ENCODE results near the gene ZNF329.

Gene ZNF329

DNA sequence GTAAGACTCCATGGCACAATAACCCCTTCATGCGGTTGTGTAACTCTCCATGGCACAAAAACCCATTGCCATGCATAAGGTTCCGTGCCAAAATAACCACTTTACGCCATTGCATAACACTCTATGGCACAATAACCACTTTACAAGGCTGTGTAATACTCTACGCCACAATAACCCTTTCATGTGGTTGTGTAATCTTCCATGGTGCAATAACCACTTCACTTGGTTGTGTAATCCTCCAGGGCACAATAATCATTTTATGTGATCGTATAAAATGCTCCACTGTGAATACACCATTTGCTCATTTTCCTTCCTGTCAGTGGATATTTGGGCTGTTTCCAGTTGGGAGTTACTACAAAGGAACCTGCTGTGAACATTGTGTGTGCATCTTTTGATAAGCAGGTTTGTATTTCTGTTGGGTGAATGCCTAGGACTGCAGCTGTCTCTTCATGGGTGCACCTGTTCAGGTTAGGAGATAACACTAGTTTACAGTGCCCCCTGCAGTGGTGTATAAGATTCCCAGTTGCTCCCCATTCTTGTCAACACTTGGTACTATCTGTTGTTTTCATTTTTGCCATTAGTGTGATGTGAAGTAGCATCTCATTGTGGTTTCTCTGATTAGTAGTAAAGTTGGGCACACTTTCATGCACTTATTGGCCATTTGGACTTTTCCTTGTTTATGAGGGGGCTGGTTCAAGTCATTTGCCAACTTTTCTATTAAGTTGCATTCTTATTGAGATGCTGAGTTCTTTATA, 31.4 kb downstream of the ZNF329 start:
- DNase-seq (ENCODE audit: low read depth in 2 of 2): no peak

DNA sequence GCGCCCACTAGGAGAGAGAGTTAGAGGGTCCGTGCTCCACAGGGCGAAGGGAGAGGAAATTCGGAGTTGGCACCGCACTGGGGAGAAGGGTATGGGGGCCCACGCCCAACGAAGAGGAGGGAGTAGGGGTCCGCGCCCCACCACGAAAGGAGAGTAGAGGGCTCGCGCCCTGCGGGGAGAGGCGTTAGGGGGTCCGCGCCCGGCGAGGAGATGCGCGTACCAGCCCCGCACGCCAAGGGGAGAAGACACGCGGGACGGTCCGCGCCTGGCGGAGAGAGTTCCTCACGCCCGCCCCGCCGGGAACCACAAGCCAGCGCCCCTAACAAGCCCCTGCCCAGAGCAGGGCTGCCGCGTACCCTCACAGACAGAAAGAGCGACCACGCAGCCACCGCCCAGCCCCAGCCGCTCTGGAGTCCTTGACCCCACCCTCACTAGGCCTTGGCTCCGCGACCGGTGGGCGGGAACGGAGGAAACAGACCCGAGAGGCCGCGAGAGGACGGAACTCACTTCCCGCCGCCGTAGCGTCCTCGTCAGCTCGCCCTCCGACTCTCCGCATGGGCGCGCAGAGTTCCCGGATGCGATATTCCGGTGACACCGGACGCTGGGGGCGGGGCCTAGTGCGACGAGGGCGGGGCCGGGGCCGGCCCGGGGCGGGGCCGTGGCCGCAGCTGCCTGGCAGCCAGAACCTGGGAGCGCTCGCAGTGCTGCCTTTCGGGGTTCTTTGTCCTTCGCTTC, 32.6 kb downstream of the ZNF329 start:
- no peak for DNase-seq (ENCODE audit: low read depth in 2 of 2)

DNA sequence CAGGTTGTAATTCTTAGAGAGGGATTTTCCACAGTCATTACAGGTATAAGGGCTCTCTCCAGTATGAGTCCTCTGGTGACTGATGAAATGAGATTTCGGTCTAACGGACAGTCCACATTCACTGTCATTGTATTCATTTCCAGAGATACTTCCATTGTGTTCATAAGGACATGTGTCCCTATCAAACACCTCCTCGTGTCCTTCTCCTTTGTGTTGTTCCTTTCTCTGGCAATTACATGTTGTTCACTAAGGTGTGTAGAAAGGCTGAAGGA, 42.1 kb downstream of the ZNF329 start:
- no peak for DNase-seq (ENCODE audit: low read depth in 2 of 2)

DNA sequence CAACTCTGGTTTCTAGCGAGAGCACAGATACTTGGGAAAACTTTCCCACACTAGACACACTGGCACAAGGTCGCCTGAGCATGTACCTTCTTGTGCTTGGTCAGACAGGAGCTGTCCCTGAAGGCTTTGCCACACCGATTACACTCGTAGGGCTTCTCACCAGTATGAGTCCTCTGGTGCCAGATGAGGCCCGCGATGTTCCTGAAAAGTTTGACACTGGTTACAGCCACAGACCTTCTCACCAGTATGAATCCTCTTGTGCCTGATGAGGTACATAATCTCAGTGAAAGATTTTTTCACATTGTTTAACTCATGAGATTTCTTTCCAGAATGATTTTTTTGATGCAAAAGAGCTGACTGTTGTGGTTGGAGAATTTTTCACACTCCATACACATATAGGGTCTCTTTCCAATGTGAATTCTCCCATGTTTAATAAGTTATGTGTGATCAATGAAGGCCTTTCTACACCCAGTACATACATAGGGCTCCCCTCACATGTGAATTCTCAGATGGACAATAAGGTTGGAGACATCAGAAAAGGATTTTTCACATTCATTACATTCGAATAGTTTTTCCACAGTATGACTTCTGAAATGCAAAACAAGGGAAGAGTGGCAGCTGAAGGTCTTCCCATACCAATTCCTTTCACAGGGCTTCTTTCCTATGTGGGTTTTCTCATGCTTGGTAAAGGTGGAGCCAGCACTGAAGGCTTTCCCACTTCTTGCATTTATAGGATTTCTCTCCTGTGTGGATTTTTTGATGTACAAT, 42.6 kb downstream of the ZNF329 start:
- DNase-seq (ENCODE audit: low read depth in 2 of 2): no peak

DNA sequence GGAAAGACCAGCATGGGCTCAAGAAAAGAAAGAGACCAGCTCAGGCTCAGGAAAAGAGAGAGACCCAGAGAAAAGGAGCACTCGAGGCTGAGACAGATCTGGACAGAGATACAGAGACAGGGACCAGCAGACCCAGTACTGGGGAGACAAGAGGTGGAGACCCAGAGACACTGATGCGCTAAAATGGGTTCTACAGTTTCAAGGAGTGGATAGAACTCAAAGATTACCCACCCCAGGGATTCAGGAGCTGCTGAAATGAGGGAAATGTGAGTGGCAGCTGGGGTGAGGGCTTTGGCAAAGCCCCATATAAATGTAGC, 51.9 kb downstream of the ZNF329 start:
- no peak for DNase-seq (ENCODE audit: low read depth in 2 of 2)

DNA sequence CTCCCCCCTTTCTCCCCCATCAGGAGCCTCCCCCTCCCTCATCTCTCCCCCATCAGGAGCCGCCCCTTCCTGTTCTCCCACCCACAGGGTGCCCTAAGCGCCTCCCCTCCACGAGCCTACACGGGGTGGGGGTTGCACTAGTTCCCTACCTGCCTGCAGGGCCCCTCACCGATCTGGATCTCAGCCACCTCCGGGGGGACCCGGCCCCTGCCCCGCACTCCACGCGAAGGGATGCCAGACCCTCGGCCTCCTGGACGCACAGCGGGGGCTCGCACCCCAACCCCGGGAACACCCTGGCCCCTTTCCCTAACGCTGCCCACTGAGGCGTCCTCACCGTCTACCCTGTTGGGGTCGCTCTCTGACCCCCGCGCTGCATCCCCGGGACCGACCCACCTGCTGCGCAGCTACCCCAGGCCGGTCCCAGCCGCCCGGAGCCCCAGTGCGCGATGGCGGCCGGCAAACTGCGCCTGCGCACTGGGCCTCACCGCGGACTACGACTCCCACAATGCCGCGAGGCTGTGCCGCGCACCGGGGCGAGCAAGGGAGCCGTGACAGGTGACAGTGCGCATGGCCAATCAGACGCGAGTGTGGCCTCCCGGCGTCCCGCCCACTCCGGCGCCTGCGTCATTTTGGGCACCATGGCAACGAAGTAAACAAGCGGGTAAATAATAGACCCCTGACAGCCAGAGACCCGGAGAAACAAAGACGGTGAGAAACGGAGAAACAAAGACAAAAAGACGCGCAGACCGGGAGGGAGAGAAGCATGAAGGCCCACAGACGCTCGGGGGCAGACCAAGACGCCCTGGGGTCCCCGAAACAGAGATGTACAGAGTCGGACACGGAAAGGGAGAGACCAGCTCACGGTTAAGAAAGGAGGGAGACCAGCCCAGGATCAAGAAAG, 52.6 kb downstream of the ZNF329 start, which contains the start of gene ZSCAN18:
ZSCAN18 (minus strand) TSS at position 451 of the 901 bp plus-strand sequence. CDS start 7,964 bp downstream, outside the sequence.
- DNase-seq (ENCODE audit: low read depth in 2 of 2): peak; percentile 88 to 96

DNA sequence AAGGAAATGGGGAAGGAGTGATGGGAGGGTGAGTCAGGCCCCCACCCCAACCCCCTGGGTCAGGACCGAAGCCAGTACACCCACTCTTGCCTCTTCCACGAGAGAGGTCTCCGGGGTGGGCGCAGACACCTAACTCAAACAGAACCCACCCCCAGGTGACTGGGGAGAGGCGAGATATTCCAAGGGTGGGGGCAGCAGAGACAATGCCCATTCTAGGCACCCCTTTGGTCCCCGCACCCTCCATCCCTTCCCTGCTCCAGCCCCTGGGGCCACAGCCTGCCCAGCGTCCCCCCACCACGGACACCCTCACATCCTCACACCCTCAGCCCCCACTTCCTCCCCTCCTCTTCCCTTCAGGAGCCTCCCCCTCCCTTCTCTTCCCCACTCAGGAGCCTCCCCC, 53.2 kb downstream of the ZNF329 start:
- no peak for DNase-seq (ENCODE audit: low read depth in 2 of 2)

DNA sequence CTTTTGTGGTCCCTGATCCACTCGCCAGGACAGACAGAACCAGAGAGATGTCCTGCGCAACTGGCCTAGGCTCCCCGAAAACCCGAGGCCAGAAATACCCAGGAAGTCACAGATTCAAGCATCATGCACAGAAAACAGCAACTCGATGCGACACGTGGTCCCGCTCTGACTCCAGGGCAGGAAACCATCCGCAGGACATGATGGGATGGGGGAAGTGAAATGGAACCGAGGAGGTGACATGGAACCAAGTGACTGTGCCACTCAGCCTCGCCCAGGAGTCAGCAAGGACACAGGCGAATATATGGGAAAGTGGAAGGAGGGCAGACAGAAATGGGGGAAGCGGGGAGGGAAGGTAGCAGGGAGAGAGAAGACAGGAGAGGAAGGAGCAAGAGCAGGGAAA, 53.7 kb downstream of the ZNF329 start:
- DNase-seq (ENCODE audit: low read depth in 2 of 2): no peak

DNA sequence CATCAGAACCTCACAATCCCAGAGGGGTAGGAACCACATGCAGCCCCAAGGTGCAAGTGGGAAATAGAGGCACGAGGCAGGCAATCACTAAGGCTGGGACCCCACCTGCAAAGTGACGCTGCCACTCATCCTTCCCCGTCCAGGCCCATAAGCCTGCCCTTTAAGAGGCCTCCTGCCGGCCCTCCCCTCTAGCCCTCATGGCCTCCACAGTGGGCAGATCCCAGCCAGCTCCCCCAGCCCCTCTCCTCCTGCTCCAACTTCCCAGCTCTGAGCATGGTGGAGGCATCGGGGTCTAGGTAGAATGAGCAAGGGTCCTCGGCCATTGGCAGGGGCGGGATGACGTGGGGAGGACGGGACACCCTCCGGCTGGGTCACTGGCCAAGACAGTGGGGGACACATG, 55.3 kb downstream of the ZNF329 start:
- no peak for DNase-seq (ENCODE audit: low read depth in 2 of 2)

DNA sequence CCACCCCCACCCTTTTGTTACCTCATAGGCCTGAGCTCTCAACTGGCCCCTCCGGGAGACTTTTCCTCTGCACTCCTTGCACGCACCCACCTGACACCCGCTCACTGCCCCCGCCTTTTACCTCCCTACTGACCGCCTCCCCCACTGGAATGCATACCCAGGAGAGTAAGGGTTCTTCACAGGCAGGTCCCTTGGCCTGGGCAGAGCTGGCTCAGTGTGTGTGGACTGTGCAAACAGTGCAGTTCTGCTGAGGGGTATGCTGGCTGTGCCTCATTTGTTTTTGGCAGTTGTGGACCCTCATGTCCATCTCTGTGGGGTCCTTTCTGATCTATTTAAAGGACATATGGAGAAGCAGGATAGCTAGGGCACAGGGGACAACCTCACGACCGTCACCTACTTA, 57.5 kb downstream of the ZNF329 start:
- DNase-seq (ENCODE audit: low read depth in 2 of 2): no peak

DNA sequence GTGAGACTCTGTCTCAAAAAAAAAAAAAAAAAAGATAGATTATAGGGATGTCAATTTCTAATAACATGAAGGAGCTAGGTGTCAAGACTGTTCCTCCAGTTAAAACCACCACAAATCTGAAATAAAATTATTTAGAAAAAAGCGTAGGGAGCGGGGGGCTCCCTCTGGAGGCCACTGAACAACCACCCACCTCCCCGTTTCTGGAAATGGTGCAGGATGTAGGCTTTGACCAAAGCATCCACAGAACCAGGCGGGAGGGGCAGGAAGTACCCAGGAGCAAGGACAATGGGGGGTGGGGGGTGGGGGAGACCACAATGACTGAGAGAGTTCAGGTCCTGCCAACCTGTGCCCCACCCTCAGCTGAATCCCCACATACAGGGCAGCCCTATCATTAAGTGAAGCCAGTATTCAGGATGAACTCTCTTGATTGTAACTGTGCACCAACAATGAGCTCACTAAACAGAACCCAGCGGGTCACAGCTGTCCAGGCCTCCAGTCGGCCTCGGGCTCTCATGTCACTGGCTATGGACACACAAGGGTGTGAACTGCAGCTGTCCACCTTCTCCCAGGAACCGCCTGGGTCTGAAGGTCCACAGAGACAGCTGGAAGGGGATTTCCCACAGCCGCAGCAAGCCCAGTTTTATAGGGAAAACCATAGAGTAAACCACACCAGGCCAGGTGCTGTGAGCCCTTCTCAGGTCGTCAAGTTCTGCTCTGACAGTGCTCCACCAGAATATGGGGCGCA, 59.2 kb downstream of the ZNF329 start:
- no peak for DNase-seq (ENCODE audit: low read depth in 2 of 2)

DNA sequence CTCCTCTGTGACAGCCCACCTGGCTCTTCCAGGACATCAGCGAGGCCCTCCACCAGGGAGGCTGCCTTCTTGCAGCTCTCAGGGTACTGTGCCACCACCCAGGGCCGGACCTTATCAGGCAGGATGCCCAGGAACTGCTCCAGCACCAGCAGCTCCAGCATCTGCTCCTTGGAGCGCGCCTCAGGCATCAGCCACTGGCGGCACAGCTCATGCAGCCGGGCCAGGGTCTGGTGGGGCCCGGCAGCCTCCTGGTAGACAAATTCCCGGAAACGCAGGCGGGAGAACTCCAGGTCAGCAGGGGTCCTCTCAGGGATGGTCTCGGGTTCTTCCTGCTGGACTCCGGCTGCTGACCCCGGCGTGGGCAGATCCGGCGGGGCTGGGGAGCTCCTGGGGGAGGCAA, 60.7 kb downstream of the ZNF329 start:
- no peak for DNase-seq (ENCODE audit: low read depth in 2 of 2)

DNA sequence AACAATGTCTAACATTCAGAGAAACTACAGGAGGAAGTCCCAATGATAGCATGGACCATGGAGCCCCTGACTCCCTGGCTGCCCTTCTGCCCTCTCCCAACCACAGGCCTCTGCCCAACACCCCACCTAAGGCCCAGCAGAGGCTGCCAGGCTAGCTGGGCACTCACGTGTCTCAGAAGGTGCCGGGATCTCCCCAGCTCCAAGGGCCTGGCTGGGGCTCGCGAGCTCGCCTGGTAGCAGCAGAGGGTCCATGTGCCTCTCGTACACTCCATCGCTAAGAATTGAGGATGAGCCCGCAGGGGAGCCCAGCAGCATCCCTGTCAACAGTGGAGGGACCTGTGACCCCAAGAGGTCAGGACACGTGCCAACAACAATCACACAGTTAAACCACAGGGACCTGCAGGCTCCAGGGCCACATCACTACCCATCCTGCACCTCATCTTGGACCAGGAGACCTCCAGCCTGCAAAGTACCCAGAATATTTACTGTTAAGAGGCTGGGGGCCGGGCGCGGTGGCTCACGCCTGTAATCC, 62.0 kb downstream of the ZNF329 start:
- DNase-seq (ENCODE audit: low read depth in 2 of 2): no peak

DNA sequence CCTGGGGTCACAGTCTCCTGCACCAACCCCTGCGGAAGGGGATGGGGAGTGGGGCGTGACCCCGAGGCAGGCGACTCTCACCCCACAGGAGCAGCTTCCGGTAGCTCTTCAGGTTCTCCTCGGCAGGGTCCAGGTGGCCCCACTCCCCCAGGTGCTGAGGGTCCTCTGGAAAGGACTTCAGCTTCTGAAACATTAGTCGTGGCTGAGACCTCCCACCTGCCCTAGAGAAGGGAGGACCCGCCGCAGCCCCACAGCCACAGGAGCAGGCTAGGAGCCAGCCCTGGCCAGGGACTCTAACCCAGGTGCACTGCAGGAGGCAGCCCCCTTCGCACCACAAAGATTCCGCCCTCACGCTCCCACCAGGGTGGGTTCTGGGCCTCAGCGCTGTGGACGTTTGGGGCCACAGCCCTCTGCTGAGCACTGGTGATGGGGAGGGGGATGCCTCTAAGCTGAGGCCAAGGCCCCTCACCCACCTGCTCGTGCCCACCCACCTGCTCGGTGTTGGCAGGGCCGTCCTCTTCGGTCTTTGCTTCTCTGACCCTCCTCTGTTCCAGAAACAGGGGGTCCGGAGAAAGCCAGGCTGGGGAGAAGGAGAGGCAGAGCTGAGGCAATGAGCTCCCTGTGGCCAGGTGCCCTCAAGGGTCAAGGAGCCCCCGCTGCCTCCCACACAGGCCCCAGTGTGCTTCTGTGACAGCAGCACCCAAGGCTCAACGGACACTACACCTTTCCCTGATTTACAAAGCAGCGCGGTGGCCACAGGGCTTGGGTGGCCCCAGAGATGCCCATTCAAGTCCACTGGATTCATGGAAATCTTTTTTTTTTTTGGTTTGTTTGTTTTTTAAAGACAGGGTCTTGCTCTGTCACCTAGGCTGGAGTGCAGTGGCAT, 63.5 kb downstream of the ZNF329 start:
- no peak for DNase-seq (ENCODE audit: low read depth in 2 of 2)

DNA sequence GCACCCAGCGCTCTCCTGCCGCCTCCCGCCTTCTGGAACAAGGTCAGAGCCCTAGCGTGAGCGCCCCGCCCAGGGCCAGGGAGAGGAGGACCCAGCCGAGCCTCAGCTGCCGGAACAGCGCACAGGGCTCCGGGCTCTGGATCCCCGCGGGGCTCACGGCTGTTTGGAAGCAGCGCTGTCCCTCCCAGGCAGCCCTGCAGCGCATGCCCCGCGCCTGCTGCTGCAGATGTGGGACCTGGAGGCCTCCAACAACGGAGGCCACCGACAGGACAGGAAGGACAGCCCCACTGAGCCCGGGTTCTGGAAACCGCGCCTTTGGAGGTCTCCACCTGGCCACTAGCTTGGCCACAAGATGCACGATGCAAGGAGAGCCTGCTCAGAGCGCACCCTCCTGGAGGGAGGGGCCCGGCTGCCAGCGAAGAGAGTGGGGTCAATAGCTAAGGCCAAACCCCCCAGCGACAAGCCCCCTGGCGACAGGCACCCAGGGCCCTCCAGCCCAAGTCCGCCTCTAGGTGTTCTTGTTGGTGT, 65.2 kb downstream of the ZNF329 start:
- no peak for DNase-seq (ENCODE audit: low read depth in 2 of 2)

DNA sequence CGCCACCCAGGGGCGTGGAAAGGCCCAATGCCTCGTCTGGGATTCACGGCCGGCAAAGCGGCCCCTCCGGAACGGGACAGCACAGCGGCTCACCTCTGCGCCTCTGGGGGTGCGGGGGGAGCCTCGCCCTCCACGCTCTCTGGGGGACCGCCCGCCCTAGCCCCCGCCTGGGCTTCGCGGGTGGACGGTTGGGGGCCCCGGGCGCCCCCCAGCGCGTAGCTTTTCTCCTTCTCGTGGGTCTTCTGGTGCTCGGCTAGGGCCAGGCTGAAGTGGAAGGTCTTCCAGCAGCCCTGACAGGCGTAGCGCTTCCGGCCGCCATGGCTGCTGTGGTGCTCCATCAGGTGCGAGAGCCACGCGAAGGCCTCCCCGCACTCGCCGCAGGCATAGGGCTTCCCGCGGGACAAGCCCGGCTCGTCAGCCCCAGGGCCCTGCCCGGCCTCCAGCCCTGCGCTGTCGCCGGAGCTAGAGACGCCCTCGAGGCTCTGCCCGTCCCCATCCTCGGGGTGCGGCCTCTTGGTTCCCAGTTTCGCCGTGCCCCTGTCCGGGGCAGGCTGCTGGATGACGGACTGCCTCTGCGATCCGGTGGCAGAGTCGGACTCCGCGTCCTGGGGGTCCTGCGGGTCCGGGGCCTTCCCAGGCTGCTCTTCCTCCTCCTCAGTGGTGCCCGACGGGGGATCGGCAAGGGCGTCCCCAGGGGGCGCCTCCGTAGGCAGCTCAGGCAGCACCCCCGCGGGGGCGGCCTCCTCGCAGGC, 65.8 kb downstream of the ZNF329 start:
- DNase-seq (ENCODE audit: low read depth in 2 of 2): no peak

DNA sequence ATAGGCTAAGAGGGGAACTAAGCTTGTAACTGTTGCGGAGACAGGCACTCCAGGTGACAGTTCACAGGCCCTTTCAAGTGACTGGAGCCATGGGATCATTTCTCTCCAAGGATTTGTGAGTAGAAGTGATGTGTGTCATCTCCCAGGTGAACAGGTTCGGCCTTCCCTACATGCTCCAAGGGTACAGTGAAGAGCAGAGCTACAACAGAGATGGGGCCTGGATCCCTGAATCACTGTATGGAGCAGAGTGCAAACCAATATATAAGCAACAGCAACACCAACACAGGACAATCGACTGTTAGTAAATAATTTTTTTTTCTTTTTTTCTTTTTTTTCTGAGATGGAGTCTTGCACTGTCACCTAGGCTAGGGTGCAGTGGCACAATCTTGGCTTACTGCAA, 67.6 kb downstream of the ZNF329 start:
- DNase-seq (ENCODE audit: low read depth in 2 of 2): no peak

DNA sequence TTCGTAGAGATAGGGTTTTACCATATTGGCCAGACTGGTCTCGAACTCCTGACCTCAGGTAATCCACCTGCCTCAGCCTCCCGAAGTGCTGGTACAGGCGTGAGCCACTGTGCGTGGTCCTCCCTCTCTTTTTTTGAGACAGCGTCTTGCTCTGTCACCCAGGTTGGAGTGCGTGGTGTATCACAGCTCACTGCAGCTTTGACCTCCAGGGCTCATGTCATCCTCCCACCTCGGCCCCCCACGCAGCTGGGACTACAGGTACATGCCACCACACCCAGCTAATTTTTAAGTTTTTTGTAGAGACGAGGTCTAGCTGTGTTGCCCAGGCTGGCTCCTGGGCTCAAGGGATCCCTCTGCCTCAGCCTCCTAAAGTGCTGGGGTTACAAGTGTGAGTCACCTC, 70.8 kb downstream of the ZNF329 start:
- DNase-seq (ENCODE audit: low read depth in 2 of 2): no peak
